Kasumi-1 (cell line): ENCODE results near the gene NECTIN4.
"Not testable (repeated sequence)": the region's sequence is repeated elsewhere in the genome, so short reads cannot be mapped to it uniquely, and the experiment has no call there.

Experiments used
- DNase-seq, 2 experiments: peaks; one replicate each; lab custom pipeline; 2025; lab: John Stamatoyannopoulos, UW

The NECTIN4 gene

GRCh38 chr1:161082483-161082882, 6.9 kb downstream of the NECTIN4 start:
- DNase-seq: no peak

- DNase-seq: no peak
Measured at GRCh38 chr1:161081519-161081918, 7.8 kb downstream of the NECTIN4 start.

- DNase-seq: no peak
Measured at GRCh38 chr1:161080441-161081405, 8.6 kb downstream of the NECTIN4 start.

GRCh38 chr1:161079436-161080110, 9.8 kb downstream of the NECTIN4 start:
- DNase-seq: no peak

- no peak for DNase-seq
Measured at GRCh38 chr1:161077426-161077825, 11.9 kb downstream of the NECTIN4 start.

- no peak for DNase-seq
Measured at GRCh38 chr1:161076410-161076809, 12.9 kb downstream of the NECTIN4 start.

- no peak for DNase-seq
Measured at GRCh38 chr1:161074676-161075368, 14.5 kb downstream of the NECTIN4 start.

GRCh38 chr1:161073474-161074121, 15.8 kb downstream of the NECTIN4 start:
- DNase-seq: no peak

- DNase-seq: no peak
Measured at GRCh38 chr1:161072751-161073449, 16.5 kb downstream of the NECTIN4 start.

GRCh38 chr1:161071886-161072371, 17.4 kb downstream of the NECTIN4 start:
- DNase-seq: peak; percentile 41 to 70

- DNase-seq: no peak
Measured at GRCh38 chr1:161070761-161071160, 18.6 kb downstream of the NECTIN4 start.

GRCh38 chr1:161069731-161070270, 19.6 kb downstream of the NECTIN4 start, which contains the start of gene ARHGAP30:
ARHGAP30 (minus strand) TSS chr1:161069891; CDS start chr1:161069624, 267 bp downstream.
- peak; percentile 93 to 94 for DNase-seq

- DNase-seq: no peak
Measured at GRCh38 chr1:161069241-161069640, 20.1 kb downstream of the NECTIN4 start.

- peak; percentile 97 to 98 for DNase-seq
Measured at GRCh38 chr1:161068306-161069234, 20.8 kb downstream of the NECTIN4 start.

GRCh38 chr1:161066694-161067093, 22.7 kb downstream of the NECTIN4 start:
- DNase-seq: no peak

GRCh38 chr1:161065681-161066080, 23.7 kb downstream of the NECTIN4 start:
- DNase-seq: not testable (repeated sequence)

- DNase-seq: not testable (repeated sequence)
Measured at GRCh38 chr1:161063936-161064335, 25.4 kb downstream of the NECTIN4 start.

GRCh38 chr1:161061419-161061818, 27.9 kb downstream of the NECTIN4 start:
- DNase-seq: no peak

GRCh38 chr1:161059293-161059692, 30.1 kb downstream of the NECTIN4 start:
- DNase-seq: no peak

GRCh38 chr1:161054805-161055204, 34.6 kb downstream of the NECTIN4 start:
- DNase-seq: no peak
